ENCODE data around the gene DUSP28.

DUSP28 gene

DNA sequence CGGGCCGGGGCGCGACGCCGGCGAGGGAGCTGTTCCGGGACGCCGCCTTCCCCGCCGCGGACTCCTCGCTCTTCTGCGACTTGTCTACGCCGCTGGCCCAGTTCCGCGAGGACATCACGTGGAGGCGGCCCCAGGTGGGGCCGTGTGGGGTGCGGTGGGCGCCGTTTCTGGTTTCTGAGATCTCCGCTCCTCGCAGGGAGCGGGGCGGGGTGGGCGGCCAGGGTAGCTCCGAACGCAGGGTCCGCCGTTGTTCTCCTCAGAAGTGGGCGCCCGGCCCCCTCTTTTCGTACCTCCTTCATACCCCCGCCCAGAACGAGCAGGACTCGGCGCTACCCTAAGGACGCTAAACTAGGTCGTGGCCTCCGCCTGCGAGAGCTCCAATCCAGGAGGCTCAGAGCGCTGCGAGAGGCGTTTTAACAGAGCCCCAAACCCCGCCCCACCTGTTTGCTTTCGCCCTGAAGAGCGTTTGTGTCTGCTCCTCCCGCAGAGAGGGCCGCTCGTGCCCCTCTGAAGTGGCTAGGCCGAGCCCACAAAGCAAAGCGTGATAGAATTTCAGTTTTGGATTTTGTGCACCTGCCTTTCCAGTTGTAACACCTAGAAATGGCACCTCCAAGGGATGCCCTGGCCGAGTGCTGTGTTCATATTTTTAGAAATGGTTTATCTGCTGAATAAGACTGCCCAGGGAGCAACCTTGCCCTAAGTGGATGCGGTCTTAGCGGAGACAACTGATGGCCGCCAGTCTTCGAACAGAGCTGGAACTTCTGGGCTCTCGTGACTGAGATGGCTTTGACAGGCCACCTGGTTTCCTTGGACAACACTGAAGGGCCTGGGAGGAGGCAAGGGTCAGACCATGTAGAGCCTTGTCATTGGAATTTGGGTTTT is 27.0 kb downstream of the DUSP28 start:
- peak; percentile 39 for DNase-seq (ENCODE audit: low read depth)

DNA sequence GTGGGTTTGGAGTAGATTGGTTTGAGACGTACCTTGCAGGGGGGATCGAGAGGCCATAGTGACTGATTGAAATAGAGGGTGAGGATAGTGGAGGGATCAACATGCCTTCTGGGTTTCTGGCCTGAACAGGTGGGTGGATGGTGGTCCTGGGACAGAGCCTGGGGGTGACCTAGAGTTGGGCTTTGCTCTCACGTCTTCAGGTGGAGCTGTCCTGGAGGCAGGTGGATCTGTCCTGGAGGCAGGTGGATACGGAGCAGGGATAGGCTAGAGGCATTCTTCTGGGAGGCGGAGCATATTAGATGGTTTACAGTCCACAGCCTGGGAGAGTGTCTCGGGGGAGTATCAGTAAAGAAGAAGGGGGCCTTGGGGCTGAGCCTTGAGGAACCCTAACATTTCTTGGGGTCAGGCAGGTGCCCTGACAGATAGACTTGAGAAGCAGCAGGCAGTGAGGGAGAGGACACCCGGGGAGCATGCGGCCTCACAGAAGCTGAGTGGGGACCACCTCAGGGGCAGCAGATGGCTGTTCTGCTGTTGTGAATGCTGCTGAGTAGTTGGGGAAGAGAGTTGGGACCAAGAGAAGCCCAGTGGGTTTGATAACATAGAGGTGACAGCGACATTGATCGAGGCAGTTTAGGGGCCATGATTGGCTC is 28.0 kb downstream of the DUSP28 start:
- DNase-seq (ENCODE audit: low read depth): no peak

DNA sequence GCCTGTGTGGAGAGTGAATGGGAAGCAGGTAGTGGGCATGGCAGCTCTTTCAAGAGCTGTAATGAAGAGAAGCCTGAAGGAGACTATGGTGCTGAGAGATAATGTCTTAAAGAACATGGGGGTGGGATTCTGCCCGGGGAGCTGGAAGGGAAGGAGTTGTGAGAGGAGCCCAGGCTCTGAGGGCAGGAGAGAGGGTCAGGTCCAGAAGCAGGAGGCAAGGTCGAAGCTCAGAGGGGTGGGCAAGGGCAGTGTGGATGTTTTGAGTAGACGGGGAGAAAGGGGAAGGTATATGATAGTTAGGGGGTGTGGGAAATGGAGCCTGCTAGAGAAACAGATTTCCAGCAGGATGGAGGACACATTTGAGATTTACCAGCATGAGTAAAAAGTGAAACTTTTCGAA is 28.5 kb downstream of the DUSP28 start:
- no peak for DNase-seq (ENCODE audit: low read depth)

DNA sequence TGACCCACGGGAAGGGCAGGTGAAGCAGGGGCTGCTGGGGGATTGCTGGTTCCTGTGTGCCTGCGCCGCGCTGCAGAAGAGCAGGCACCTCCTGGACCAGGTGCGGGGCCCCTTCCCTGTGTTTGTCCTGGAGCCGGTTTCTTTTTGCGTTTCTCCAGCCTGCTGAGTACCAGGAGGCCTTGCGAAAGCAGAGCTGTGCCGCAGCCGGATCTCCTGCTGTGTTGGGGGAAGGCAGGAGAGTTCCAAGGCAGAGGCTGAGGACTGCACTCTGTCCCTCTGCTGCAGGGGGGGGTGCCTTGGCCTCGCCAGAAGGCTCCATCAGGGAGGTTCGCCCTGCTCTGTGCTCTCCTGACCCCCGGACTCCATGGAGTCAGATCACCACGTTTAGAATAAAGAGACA is 29.2 kb downstream of the DUSP28 start:
- no peak for DNase-seq (ENCODE audit: low read depth)

DNA sequence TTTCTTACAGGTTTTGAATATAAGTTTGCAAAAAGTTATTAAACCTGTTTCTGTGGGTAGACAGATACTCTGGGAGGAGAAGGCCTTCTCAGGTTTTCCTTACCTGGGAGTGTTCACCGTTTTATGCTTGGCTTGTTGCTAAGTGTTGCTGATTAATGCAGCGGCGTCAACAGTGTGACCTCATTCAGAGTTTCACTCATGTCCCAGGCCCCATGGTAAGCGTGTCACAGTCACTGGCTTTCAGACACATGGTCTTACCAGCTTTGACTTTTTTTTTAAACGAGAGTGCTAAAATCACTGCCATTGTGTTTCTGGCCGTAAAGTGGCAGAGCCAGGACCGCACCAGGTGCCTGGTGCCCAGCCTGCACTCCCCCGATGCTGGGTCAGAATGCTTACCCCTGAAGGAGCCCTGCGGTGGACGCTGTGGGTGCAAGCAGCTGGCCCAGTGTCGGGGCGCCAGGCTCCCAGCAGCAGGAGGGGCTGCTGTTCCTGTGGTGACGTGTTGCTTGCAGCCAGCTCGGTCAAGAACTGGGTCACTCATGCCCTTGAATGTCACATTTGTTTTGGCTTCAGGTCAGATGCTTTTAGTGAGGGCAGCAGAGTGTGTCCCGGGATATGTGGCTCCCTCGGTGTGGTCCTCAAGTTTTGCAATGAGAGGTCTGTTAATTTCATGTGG is 29.8 kb downstream of the DUSP28 start:
- no peak for DNase-seq (ENCODE audit: low read depth)

DNA sequence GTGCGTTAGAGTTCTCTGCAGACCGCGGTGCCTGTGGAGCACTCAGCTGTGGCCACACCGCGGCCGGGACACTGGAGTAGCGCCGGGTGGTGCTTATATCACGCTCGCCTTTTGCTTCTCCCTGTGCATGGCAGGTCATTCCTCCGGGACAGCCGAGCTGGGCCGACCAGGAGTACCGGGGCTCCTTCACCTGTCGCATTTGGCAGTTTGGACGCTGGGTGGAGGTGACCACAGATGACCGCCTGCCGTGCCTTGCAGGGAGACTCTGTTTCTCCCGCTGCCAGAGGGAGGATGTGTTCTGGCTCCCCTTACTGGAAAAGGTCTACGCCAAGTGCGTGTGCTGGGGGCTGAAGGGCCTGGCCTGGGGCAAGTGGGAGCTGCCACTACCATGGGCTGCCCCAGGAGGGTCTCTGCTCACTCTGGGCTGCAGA is 30.5 kb downstream of the DUSP28 start:
- DNase-seq (ENCODE audit: low read depth): no peak

DNA sequence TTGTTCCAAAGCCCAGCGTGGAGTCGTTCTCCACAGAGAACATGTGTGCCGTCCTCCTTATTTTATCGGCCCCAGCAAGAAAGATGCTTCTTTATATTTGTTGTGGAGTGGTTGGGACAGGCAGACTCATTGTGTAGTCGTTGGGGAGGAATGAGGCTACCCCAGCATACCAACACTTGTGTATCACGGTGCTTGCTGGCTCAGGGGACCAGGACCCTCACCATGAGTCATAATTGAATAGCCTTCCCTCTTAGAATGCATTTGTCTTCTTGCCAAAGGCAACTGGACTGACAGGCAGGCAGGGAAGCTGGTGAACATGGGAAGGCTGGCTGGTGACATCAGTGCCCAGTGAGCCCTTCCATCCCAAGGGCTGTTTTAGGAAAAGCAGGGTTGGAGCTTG is 31.1 kb downstream of the DUSP28 start:
- DNase-seq (ENCODE audit: low read depth): no peak

DNA sequence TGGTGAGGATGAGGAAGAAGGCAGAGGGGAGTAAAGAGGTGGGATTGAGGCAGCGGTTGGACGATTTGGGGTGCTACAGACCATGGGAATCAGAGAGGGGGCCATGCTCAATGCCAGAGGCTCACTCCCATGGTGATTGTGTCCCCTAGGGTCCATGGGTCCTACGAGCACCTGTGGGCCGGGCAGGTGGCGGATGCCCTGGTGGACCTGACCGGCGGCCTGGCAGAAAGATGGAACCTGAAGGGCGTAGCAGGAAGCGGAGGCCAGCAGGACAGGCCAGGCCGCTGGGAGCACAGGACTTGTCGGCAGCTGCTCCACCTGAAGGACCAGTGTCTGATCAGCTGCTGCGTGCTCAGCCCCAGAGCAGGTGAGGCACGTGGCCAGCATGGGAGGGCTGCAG is 31.6 kb downstream of the DUSP28 start:
- no peak for DNase-seq (ENCODE audit: low read depth)

DNA sequence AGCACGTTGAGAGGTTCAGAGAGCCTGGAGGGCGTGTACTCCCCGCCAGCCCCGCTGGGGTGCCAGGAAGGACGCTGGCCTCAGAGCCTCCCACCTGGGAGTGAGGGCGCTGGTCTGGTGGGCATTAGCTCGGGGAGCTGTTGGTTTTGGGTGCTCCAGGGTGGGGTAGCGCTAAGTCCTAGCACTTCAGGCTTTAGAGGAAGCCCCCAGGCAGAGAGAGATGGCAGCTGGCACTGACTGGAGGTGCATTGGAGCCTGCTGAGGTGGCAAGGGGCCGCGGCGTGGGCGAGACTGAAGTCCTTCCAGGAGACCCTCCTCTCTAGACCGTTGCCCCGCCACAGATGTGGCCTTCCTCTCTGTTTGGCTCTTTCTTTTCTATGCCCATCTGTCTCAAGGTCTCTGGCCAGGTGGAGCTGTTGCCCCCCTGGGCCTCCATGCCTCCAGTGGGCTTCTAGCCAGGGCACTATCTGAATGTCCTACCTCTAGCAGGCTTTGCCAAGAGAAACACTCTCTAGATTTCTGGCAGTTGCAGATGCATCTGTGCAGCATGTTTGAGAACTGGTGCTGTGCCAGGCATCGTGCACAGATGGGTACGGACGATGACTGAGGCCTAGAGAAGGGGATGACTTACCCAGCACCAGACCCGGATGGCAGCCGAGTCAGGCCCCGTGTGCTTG is 33.0 kb downstream of the DUSP28 start:
- no peak for DNase-seq (ENCODE audit: low read depth)

DNA sequence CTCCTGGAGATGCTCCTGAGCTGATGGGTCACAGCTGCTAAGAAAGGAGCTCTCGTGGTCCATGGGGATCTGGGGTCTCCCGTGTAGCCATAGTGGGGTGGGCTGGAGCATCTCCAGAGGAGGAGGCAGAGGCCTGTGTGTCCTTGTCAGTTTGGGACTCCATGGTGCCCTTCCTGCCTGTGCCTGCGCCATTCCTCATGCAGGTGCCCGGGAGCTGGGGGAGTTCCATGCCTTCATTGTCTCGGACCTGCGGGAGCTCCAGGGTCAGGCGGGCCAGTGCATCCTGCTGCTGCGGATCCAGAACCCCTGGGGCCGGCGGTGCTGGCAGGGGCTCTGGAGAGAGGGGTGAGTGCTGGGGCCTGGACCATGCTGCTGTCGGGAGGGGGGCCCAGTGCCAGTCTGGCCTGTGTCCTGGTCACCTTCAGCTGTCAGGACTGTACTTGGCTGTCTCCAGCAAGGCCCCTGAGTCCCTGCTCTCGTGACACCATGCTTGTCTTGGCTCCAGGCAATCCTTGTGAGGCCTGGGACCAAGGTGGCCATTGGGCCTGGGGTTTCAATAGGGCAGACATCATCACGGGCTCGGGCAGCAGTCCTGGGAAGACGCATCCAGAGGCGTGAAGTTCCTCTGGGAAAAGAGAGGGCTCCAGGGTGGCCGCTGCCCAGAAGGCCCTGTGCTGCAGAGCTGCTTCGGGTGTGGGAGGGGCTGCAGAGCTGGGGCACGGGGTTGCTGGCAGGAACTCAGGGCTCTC is 33.7 kb downstream of the DUSP28 start:
- DNase-seq (ENCODE audit: low read depth): no peak

DNA sequence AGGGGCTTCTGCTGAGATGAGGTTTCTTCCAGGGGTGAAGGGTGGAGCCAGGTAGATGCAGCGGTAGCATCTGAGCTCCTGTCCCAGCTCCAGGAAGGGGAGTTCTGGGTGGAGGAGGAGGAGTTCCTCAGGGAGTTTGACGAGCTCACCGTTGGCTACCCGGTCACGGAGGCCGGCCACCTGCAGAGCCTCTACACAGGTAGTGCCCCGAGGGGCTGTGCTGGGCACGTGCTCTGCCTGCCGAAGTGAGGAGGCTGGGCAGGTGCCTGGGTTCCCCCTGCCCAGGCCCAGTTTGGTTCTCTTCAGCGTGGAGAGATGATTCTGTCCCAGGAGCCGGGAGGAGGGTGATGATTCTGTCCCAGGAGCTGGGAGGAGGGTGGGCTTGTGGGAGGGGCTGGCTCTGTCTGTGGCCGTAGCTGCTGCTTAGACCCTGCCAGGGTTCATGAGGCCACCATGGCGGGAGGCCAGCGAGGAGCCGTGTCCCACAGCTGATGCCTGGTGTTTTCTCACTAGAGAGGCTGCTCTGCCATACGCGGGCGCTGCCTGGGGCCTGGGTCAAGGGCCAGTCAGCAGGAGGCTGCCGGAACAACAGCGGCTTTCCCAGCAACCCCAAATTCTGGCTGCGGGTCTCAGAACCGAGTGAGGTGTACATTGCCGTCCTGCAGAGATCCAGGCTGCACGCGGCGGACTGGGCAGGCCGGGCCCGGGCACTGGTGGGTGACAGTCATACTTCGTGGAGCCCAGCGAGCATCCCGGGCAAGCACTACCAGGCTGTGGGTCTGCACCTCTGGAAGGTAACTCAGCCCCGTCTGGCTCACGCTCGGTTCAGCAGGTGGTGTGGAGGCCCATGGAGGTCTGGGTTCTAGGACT is 34.6 kb downstream of the DUSP28 start:
- DNase-seq (ENCODE audit: low read depth): no peak

DNA sequence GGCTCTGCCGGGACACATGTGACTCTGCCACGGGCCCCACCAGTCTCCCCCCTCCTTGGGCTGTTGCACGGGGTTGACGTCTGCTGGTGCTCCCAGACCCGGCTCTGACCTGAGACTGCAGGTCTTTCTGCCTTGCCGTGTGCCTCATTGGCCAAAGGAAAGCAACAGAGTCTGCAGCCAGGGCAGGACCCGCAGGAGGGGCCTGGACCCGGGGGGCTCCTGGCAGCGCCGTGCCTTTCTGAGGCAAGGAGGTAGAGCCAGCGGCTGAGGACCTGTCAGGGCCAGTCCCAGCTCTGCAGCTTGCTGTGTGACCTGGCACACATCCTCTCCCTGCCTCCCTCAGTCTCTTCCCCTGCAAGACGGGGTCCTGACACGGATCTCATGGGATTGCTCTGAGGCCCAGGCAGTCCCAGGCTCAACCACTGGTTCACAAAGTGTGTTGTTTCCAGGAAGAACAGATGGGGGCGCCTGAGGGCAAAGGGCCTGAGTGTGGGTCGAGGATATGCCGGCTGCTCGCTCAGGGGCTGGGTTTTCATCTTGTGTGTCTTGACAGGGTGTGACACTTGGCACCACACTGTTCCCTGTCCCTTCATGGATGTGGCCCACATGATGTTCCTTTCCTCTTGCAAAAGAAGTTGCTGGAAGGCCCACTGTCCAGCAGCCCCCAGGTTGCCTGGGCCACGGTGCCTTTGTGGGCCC is 35.4 kb downstream of the DUSP28 start:
- DNase-seq (ENCODE audit: low read depth): no peak

DNA sequence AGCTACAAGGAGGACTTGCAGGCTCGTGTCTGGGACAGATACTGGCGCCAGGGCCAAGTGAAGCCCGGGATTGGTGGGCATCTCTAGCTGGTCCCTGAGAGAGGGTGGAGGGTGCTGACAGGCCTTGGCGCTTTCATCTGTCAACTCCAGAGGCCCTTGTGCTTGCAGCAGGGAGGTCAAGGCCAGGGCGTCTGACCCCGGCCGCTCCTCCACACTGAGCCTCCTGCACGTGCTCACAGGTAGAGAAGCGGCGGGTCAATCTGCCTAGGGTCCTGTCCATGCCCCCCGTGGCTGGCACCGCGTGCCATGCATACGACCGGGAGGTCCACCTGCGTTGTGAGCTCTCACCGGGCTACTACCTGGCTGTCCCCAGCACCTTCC is 35.9 kb downstream of the DUSP28 start:
- DNase-seq (ENCODE audit: low read depth): no peak

DNA sequence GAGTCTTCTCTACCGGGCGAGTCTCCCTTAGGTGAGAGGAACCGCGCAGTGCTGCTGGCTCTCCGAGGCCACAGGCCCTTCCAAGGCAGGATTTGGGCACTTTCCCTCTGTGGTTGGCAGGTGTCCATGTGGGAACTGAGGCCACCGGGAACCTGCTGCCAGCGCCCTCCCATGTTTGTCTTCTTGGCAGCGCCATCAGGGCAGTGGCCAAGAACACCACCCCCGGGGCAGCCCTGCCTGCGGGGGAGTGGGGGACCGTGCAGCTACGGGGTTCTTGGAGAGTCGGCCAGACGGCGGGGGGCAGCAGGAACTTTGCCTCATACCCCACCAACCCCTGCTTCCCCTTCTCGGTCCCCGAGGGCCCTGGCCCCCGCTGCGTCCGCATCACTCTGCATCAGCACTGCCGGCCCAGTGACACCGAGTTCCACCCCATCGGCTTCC is 36.4 kb downstream of the DUSP28 start:
- no peak for DNase-seq (ENCODE audit: low read depth)

DNA sequence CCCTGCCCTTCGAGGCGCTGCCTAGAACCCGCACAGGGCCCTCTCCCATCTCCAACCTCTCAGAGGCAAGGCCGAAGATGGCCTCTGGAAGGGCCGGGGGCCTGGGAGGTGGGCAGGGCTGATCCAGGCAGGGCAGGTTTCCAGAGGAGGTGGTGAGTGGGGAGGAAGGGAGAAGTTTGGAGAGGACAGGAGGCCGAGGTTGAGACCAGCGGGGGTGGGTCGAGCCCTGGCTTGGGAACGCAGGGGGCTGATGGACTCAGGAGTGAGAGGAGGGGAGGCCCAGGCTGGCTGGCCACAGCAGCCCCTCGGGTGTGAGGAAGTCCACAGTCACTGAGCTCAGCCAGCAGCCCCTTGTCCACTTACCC is 36.9 kb downstream of the DUSP28 start:
- no peak for DNase-seq (ENCODE audit: low read depth)

DNA sequence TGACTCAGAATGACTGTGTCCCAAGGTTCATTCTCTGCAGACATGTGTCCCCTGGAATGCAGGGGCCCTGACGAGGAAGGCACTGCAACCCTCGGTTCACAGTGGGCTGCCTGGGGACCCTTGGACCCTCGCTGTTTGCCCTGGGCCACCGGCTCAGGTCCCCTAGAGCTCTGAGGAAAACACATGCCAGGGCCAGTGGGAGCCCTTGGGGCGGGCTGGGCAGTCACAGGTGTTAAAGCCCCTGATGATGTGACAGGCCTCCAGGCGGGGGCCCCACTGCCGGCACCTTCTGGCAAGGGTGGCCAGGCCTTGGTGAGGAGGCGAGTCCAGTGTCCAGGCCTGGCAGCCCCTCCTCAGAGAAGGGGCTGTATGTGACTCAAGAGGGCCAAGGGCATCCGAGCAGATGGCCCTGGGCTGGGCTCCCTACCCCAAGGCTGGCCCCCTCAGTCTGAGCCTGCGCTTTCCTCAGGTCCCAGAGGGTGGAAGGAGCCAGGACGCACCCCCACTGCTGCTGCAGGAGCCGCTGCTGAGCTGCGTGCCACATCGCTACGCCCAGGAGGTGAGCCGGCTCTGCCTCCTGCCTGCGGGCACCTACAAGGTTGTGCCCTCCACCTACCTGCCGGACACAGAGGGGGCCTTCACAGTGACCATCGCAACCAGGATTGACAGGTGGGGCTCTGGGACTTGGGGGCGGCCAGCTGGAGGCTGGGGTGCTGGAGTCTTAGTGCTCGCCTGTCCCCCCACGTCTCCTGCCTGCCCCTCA is 37.4 kb downstream of the DUSP28 start:
- DNase-seq (ENCODE audit: low read depth): no peak

DNA sequence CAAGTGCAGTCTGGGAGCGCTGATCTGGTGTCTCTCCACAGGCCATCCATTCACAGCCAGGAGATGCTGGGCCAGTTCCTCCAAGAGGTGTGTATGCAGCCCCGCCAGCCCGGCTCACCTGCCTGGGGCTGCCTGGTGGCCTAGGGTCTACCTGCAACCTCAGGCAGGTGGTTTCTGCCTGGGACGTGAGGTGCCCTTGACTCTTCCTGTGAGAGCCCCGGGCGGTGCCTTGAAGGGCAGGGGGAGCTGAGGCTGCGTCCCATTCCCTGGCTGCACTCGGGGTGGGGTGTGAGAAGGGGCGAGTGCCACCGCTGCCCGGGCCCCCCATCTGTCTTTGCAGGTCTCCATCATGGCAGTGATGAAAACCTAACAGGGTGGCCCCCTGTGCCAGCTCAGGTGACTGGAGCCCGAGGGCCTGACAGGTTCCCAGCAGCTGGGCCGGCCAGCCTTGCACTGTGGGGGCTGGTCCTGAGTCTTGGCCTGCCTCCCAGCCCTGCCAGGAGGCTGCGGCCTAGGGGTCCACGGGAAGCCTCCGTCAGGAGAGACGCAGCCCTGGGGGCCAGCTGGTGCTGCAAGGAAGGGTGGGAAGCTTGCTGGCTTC is 38.3 kb downstream of the DUSP28 start:
- no peak for DNase-seq (ENCODE audit: low read depth)

DNA sequence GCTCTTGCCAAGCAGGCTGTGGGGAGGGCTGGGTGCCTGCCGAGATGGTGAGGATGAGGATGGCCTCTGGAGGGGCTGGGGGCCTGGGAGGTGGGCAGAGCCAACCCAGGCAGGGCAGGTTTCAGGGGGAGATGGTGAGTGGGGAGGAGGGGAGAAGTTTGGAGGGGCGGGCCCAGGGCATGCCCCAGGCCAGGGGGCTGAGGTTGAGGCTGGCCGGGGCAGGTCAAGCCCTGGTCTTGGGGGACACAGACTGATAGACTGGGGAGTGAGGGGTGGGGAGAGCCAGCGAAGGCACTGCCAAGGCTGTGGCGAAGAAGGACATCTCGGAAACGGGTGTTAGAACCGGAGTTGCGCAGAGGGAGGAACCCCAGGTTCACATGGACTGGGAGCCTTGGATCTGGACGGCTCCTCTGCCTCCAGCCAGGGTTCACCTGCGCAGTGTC is 39.0 kb downstream of the DUSP28 start:
- DNase-seq (ENCODE audit: low read depth): no peak

DNA sequence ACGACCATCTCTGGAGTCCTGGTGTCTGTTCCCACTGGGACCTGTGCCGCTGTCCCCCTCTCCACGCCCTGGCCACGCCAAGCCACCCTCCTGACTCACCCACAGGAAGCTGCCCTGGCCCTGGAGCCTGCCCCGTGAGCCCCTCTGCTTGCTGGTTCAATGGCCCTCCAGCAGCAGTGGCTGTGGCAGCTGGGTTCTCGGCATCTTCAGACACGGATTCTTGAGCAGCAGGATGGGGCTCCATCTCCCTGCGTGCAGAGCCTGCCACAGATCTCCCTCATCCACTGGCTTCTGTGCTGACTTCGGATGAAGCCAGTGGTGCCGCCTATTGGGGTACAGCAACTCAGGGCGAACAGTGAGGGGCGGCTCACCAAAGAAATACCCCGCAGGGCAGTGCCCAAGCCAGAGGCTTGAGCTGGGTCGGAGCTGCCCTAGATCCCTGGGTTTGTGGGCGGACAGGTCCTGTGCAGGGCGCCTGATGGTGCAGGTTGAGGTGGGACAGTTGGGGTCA is 40.3 kb downstream of the DUSP28 start:
- DNase-seq (ENCODE audit: low read depth): no peak

All from activated T-helper 1 cell treated with Interleukin-2 at 50 U/mL for 16 hours (primary cell).